ENCODE measurements around the gene ZNF777. TPM values are rescaled to one million over a fixed set of nuclear protein-coding genes. Genes with fewer than 3 reads are reported as not detected.
A peak's percentile ranks its signal among the peaks of the same experiment; 100 is the strongest.

The ZNF777 gene
- total RNA-seq, 1 experiment from 2014 or later = 12.0 TPM

GRCh38 chr7:149495785-149496641 lies 35.2 kb upstream of the ZNF777 start:
- TF ChIP-seq MAX (CRISPR knock-in tag; IDR thresholded peaks at IDR 0.05) (no peak), ATF2 (CRISPR knock-in tag; IDR thresholded peaks at IDR 0.05; ENCODE audit: borderline replicate concordance, low read depth) (no peak), ZNF232 (CRISPR knock-in tag; IDR thresholded peaks at IDR 0.05) (no peak), FOXP1 (CRISPR knock-in tag; IDR thresholded peaks at IDR 0.05; ENCODE audit: borderline replicate concordance) (no peak), ARID4B (CRISPR knock-in tag; IDR thresholded peaks at IDR 0.05; ENCODE audit: borderline replicate concordance) (no peak), CREB1 (CRISPR knock-in tag; IDR thresholded peaks at IDR 0.05) (no peak), TEAD4 (CRISPR knock-in tag; IDR thresholded peaks at IDR 0.05) (no peak), ZNF219 (CRISPR knock-in tag; IDR thresholded peaks at IDR 0.05; ENCODE audit: borderline replicate concordance) (no peak), GRHL2 (CRISPR knock-in tag; IDR thresholded peaks at IDR 0.05; ENCODE audit: insufficient replicate concordance, severe bottlenecking) (no peak), KAT7 (CRISPR knock-in tag; IDR thresholded peaks at IDR 0.05; ENCODE audit: borderline replicate concordance) (no peak), GTF2I (CRISPR knock-in tag; conservative IDR thresholded peaks at IDR 0.05) (no peak), PRDM15 (CRISPR knock-in tag; IDR thresholded peaks at IDR 0.05) (no peak), ZNF416 (CRISPR knock-in tag; IDR thresholded peaks at IDR 0.05) (no peak), PRRX2 (CRISPR knock-in tag; IDR thresholded peaks at IDR 0.05) (no peak), ERG (CRISPR knock-in tag; IDR thresholded peaks at IDR 0.05) (no peak), ZNF281 (CRISPR knock-in tag; IDR thresholded peaks at IDR 0.05) (no peak), FOXP4 (CRISPR knock-in tag; IDR thresholded peaks at IDR 0.05) (no peak)
- Mint-ChIP-seq H3K27ac (no peak overlapping the region), H3K27me3 (ENCODE audit: low read depth) (peaks cover 29% of the 10 kb centered on the region), H3K9me3 (no peaks in the 10 kb centered on the region), H3K4me1 (peaks cover 12% of the 10 kb centered on the region), H3K36me3 (peaks cover 29% of the 10 kb centered on the region), H3K4me3 (peak overlapping the region; percentile 84)
- ATAC-seq (no peak; the same call in 1 of the 2 replicates), DNase-seq (ENCODE audit: low spot score) (no peak)
- ChIA-PET POLR2A (no interaction called here), CTCF (interaction anchor here (0.7 to 2.2 kb wide), 5 partner anchors 21 to 234 kb away, joined by 3 to 15 read pairs (median 3); partner anchors contain the start of gene ZNF783)

Measured in WTC11 (cell line).